Neuronal stem cell (in vitro differentiated cells): ENCODE data around the gene ROBO1.

ENCODE experiments used
- DNase-seq: peaks from one replicate; pipeline ENCODE4 v3.0.0-alpha.2; 2013; ENCODE audit warnings: low spot score
- H2AFZ ChIP-seq: one replicate; pipeline ENCODE4 v1.6.1; 2013; ENCODE audit warnings: mild to moderate bottlenecking, low read length, inconsistent platforms
- H2AK5ac ChIP-seq: 2 replicates; pipeline ENCODE4 v1.6.1; 2013; ENCODE audit warnings: low read depth, mild to moderate bottlenecking, inconsistent platforms, low read length, moderate library complexity, mixed read lengths
- H2BK120ac ChIP-seq: 2 replicates; pipeline ENCODE4 v1.6.1; 2013; ENCODE audit warnings: low read depth, mild to moderate bottlenecking, inconsistent platforms, low read length, moderate library complexity, mixed read lengths
- H2BK12ac ChIP-seq: one replicate; pipeline ENCODE4 v1.6.1; 2013; ENCODE audit warnings: low read length, inconsistent platforms
- H2BK15ac ChIP-seq: 2 replicates; pipeline ENCODE4 v1.6.1; 2013; ENCODE audit warnings: mild to moderate bottlenecking, low read length, inconsistent platforms, mixed read lengths
- H2BK5ac ChIP-seq: one replicate; pipeline ENCODE4 v1.6.1; 2013; ENCODE audit warnings: inconsistent platforms, mild to moderate bottlenecking, low read length, moderate library complexity
- H3K14ac ChIP-seq: one replicate; pipeline ENCODE4 v1.6.1; 2013; ENCODE audit warnings: low read length, inconsistent platforms
- H3K18ac ChIP-seq: 2 replicates; pipeline ENCODE4 v1.6.1; 2013; ENCODE audit warnings: low read length, inconsistent platforms
- H3K23ac ChIP-seq: 2 replicates; pipeline ENCODE4 v1.6.1; 2013; ENCODE audit warnings: low read depth, mild to moderate bottlenecking, mixed read lengths, low read length, inconsistent platforms; ENCODE audit not compliant: poor library complexity
- H3K27ac ChIP-seq: replicated peaks from 3 replicates; pipeline ENCODE4 v1.5.1; 2013; ENCODE audit warnings: low read length, inconsistent platforms
- H3K27me3 ChIP-seq, 3 experiments: 2 replicates each; pipeline ENCODE4 v1.6.1; 2013; ENCODE audit warnings: low read length in 3 of 3, mild to moderate bottlenecking in 2 of 3, inconsistent platforms in 1 of 3, low read depth in 1 of 3, mixed read lengths in 1 of 3, moderate library complexity in 1 of 3; ENCODE audit not compliant: control insufficient read depth in 3 of 3, insufficient read depth in 3 of 3
- H3K36me3 ChIP-seq, 2 donors: replicated peaks in 1 of 2; 2 replicates each; pipeline ENCODE4 v1.6.1; 2013; ENCODE audit warnings: low read length in 2 of 2; ENCODE audit not compliant: control insufficient read depth in 2 of 2, insufficient read depth in 2 of 2
- H3K4ac ChIP-seq: 2 replicates; pipeline ENCODE4 v1.6.1; 2013; ENCODE audit warnings: inconsistent platforms, mild to moderate bottlenecking, low read length, moderate library complexity
- H3K4me1 ChIP-seq, 2 donors: 1 replicate in 1 of 2; 2 replicates in 1 of 2; pipeline ENCODE4 v1.6.1; 2013; ENCODE audit warnings: low read length in 2 of 2, low read depth in 1 of 2; ENCODE audit not compliant: control insufficient read depth in 2 of 2, insufficient read depth in 1 of 2
- H3K4me2 ChIP-seq: one replicate; pipeline ENCODE4 v1.6.1; 2013; ENCODE audit warnings: mild to moderate bottlenecking, low read length, inconsistent platforms; ENCODE audit not compliant: insufficient read depth, poor library complexity, severe bottlenecking
- H3K4me3 ChIP-seq, 2 donors: 2 replicates each; pipeline ENCODE4 v1.5.1; 2013; ENCODE audit warnings: low read length in 2 of 2, mild to moderate bottlenecking in 2 of 2, inconsistent platforms in 1 of 2, moderate library complexity in 1 of 2
- H3K79me1 ChIP-seq: one replicate; pipeline ENCODE4 v1.6.1; 2013; ENCODE audit warnings: low read depth, mild to moderate bottlenecking, inconsistent platforms, low read length, moderate library complexity
- H3K9ac ChIP-seq: one replicate; pipeline ENCODE4 v1.6.1; 2013; ENCODE audit warnings: mild to moderate bottlenecking, low read depth, low read length, inconsistent platforms; ENCODE audit not compliant: poor library complexity
- H3K9me3 ChIP-seq, 2 donors: replicated peaks in 1 of 2; 2 replicates each; pipeline versions ENCODE3 to v1.6.1; 2013; ENCODE audit warnings: low read length in 2 of 2, mild to moderate bottlenecking in 2 of 2, inconsistent platforms in 1 of 2, low read depth in 1 of 2, mixed read lengths in 1 of 2, moderate library complexity in 1 of 2; ENCODE audit not compliant: control insufficient read depth in 2 of 2, insufficient read depth in 1 of 2
- H4K8ac ChIP-seq: one replicate; pipeline ENCODE4 v1.6.1; 2013; ENCODE audit warnings: low read depth, mild to moderate bottlenecking, inconsistent platforms, low read length, moderate library complexity
- H4K91ac ChIP-seq: one replicate; pipeline ENCODE4 v1.6.1; 2013; ENCODE audit warnings: low read length, low read depth, mild to moderate bottlenecking, inconsistent platforms; ENCODE audit not compliant: poor library complexity
- WGBS, 2 donors: extraction: QIAGEN DNeasy Blood & Tissue Kit; methylation state at CpG; one replicate each; pipeline ENCODE4 v1.1.7; 2013; ENCODE audit warnings: missing lambda C conversion rate in 2 of 2, mixed read lengths in 1 of 2; ENCODE audit not compliant: insufficient read length in 2 of 2, insufficient replicate concordance in 1 of 2; ENCODE audit errors: extremely low coverage in 2 of 2; 5-methylcytosine and 5-hydroxymethylcytosine counted together

ROBO1 gene

GRCh38 chr3:78712941-78713340, 1054.9 kb downstream of the ROBO1 start:
- H3K27me3 ChIP-seq, result no peaks in the 10 kb centered on the region
- no peak overlapping the region for H2BK120ac ChIP-seq
- H3K79me1 ChIP-seq, result no peaks in the 10 kb centered on the region
- H3K9me3 ChIP-seq, result no peaks in the 10 kb centered on the region
- no peak overlapping the region for H3K4me2 ChIP-seq
- no peak overlapping the region for H3K9ac ChIP-seq
- H3K4me3 ChIP-seq, result no peak overlapping the region
- H2BK5ac ChIP-seq, result no peak overlapping the region
- H3K36me3 ChIP-seq, result peaks cover 5 to 20% of the 10 kb centered on the region in 2 donors
- H3K4ac ChIP-seq, result no peak overlapping the region
- no peaks in the 10 kb centered on the region for H3K4me1 ChIP-seq
- DNase-seq, result no peak
- no peak overlapping the region for H2AFZ ChIP-seq
- no peak overlapping the region for H2BK12ac ChIP-seq
- no peak overlapping the region for H4K8ac ChIP-seq
- no peak overlapping the region for H4K91ac ChIP-seq
- H3K18ac ChIP-seq, result no peak overlapping the region
- H3K23ac ChIP-seq, result no peak overlapping the region
- H3K27ac ChIP-seq, result no peak overlapping the region
- H2BK15ac ChIP-seq, result no peak overlapping the region
- no peak overlapping the region for H2AK5ac ChIP-seq
- no peak overlapping the region for H3K14ac ChIP-seq

- no peak overlapping the region for H3K4me3 ChIP-seq
- no peak overlapping the region for H3K14ac ChIP-seq
- WGBS, 2 donors, result no CpG with 5 or more reads among the region's 4 CpGs
- H2AK5ac ChIP-seq, result no peak overlapping the region
- no peak overlapping the region for H3K4me2 ChIP-seq
- peaks cover 5 to 19% of the 10 kb centered on the region in 2 donors for H3K36me3 ChIP-seq
- H2BK120ac ChIP-seq, result no peak overlapping the region
- H3K27ac ChIP-seq, result no peak overlapping the region
- H4K91ac ChIP-seq, result no peak overlapping the region
- no peak overlapping the region for H3K9ac ChIP-seq
- no peak overlapping the region for H3K4ac ChIP-seq
- no peak overlapping the region for H2BK15ac ChIP-seq
- no peak overlapping the region for H2AFZ ChIP-seq
- H2BK5ac ChIP-seq, result no peak overlapping the region
- no peaks in the 10 kb centered on the region for H3K79me1 ChIP-seq
- DNase-seq, result no peak
- H3K4me1 ChIP-seq, result peaks cover 0 to 3% of the 10 kb centered on the region in 2 donors
- H3K23ac ChIP-seq, result no peak overlapping the region
- no peaks in the 10 kb centered on the region for H3K9me3 ChIP-seq
- no peaks in the 10 kb centered on the region for H3K27me3 ChIP-seq
- no peak overlapping the region for H2BK12ac ChIP-seq
- H3K18ac ChIP-seq, result no peak overlapping the region
- no peak overlapping the region for H4K8ac ChIP-seq
These were observed 1055.5 kb downstream of the ROBO1 start for GRCh38 chr3:78712270-78712669.

GRCh38 chr3:78708565-78709073, 1059.2 kb downstream of the ROBO1 start:
- WGBS, 2 donors, result no CpG with 5 or more reads among the region's 4 CpGs

GRCh38 chr3:78707609-78708008, 1060.2 kb downstream of the ROBO1 start:
- Histone ChIP-seq H3K27me3 (no peaks in the 10 kb centered on the region), H2BK15ac (no peak overlapping the region), H3K14ac (no peak overlapping the region), H2AK5ac (no peak overlapping the region), H4K91ac (no peak overlapping the region), H4K8ac (no peak overlapping the region), H3K18ac (no peak overlapping the region), H3K4me2 (no peak overlapping the region), H3K4me3 (no peak overlapping the region), H3K4me1 (peaks cover 0 to 7% of the 10 kb centered on the region in 2 donors), H2BK5ac (no peak overlapping the region), H3K9me3 (no peaks in the 10 kb centered on the region), H3K36me3 (no peaks in the 10 kb centered on the region), H2BK12ac (no peak overlapping the region), H2AFZ (no peak overlapping the region), H3K27ac (no peak overlapping the region), H2BK120ac (no peak overlapping the region), H3K79me1 (no peaks in the 10 kb centered on the region), H3K23ac (no peak overlapping the region), H3K4ac (no peak overlapping the region), H3K9ac (no peak overlapping the region)
- DNase-seq, result no peak
- no CpG with 5 or more reads among the region's 2 CpGs for WGBS, 2 donors

More at GRCh38 chr3:78708565-78709073, 1059.2 kb downstream of the ROBO1 start:
- Histone ChIP-seq H3K4me1 (peaks cover 0 to 7% of the 10 kb centered on the region in 2 donors), H3K23ac (no peak overlapping the region), H2BK5ac (no peak overlapping the region), H4K8ac (no peak overlapping the region), H3K18ac (no peak overlapping the region), H3K9ac (no peak overlapping the region), H2AK5ac (no peak overlapping the region), H4K91ac (no peak overlapping the region), H2BK15ac (no peak overlapping the region), H3K27me3 (no peaks in the 10 kb centered on the region), H2AFZ (no peak overlapping the region), H2BK120ac (no peak overlapping the region), H3K4me2 (no peak overlapping the region), H3K27ac (no peak overlapping the region), H3K4me3 (no peak overlapping the region), H3K9me3 (no peaks in the 10 kb centered on the region), H2BK12ac (no peak overlapping the region), H3K14ac (no peak overlapping the region), H3K36me3 (no peaks in the 10 kb centered on the region), H3K4ac (no peak overlapping the region), H3K79me1 (no peaks in the 10 kb centered on the region)
- no peak for DNase-seq
